Endothelial cell of umbilical vein (primary cell): ENCODE data around the gene FGFR3. TPM values are rescaled to one million over a fixed set of nuclear protein-coding genes. Genes with fewer than 3 reads are reported as not detected.

Experiments used
- BruUV-seq: library from RNA; stranded (reverse); fragments of 400-500 nt; replicated peaks from 2 replicates; lab custom pipeline; 2021; lab: Mats Ljungman, UMichigan
- CTCF ChIA-PET: fragments of 300-600, 350-600 bp; sonication (Branson Sonifier 250); formaldehyde crosslinking; loops from one replicate; lab custom pipeline; 2021; ENCODE audit warnings: antibody characterized with exemption, inconsistent platforms; lab: Charles Lee
- POLR2A ChIA-PET: fragments of 300-600, 350-600 bp; sonication (Branson Sonifier 250); formaldehyde crosslinking; loops from one replicate; lab custom pipeline; 2021; ENCODE audit warnings: antibody characterized with exemption, inconsistent platforms; lab: Charles Lee
- DNase-seq: peaks from one replicate; pipeline ENCODE4 v3.0.0-alpha.2; 2011; ENCODE audit warnings: low read depth, low spot score
- FAIRE-seq: peaks from 2 replicates; lab custom pipeline; 2011; peaks lifted over from hg19 to GRCh38; lab: Jason Lieb, UNC
- H2AFZ ChIP-seq: 2 replicates; pipeline ENCODE4 v1.6.0; 2012; ENCODE audit warnings: low read depth, low read length, control low read depth, inconsistent platforms
- H3K27ac ChIP-seq: 2 replicates; pipeline ENCODE4 v1.5.1; 2011; ENCODE audit warnings: low read depth, mild to moderate bottlenecking, control low read depth, low read length, moderate library complexity; ENCODE audit not compliant: insufficient read depth
- H3K27me3 ChIP-seq, 2 experiments: 2 replicates each; pipeline versions ENCODE4 v1.6.0 to v1.6.1; 2011; ENCODE audit warnings: low read length in 2 of 2, mixed read lengths in 1 of 2; ENCODE audit not compliant: control insufficient read depth in 2 of 2, insufficient read depth in 2 of 2
- H3K36me3 ChIP-seq, 2 experiments: 2 replicates in 1 of 2; 3 replicates in 1 of 2; pipeline ENCODE4 v1.5.1; 2011; ENCODE audit warnings: low read length in 2 of 2, mild to moderate bottlenecking in 1 of 2, moderate library complexity in 1 of 2; ENCODE audit not compliant: control insufficient read depth in 2 of 2, insufficient read depth in 2 of 2; ENCODE audit errors: extremely low read depth in 1 of 2
- H3K4me1 ChIP-seq: 3 replicates; pipeline ENCODE4 v1.5.1; 2011; ENCODE audit warnings: mild to moderate bottlenecking, low read length; ENCODE audit not compliant: control insufficient read depth, insufficient read depth; ENCODE audit errors: extremely low read depth
- H3K4me2 ChIP-seq: 2 replicates; pipeline ENCODE4 v1.6.1; 2011; ENCODE audit warnings: low read length, control low read depth, mixed read lengths; ENCODE audit not compliant: insufficient read depth
- H3K4me3 ChIP-seq, 3 experiments: fragments of 200-600 bp in 1 of 3; sonication (generic), shearing (Covaris generic) in 1 of 3; replicated peaks in 1 of 3; 2 replicates each; pipeline ENCODE4 v1.5.1; 2011 to 2016; ENCODE audit warnings: control low read depth in 3 of 3, low read length in 3 of 3, mild to moderate bottlenecking in 2 of 3, inconsistent platforms in 1 of 3, low read depth in 1 of 3, moderate library complexity in 1 of 3; ENCODE audit not compliant: insufficient read depth in 1 of 3
- H3K79me2 ChIP-seq: 2 replicates; pipeline ENCODE4 v1.6.0; 2012; ENCODE audit warnings: low read length, inconsistent platforms; ENCODE audit not compliant: control insufficient read depth, insufficient read depth
- H3K9ac ChIP-seq: replicated peaks from 2 replicates; pipeline ENCODE3; 2011; ENCODE audit warnings: low read length, control low read depth; ENCODE audit not compliant: insufficient read depth; ENCODE audit errors: extremely low read depth
- H3K9me1 ChIP-seq: replicated peaks from 3 replicates; pipeline ENCODE4 v1.6.0; 2011; ENCODE audit warnings: mild to moderate bottlenecking, low read length; ENCODE audit not compliant: control insufficient read depth, insufficient read depth; ENCODE audit errors: extremely low read depth
- H3K9me3 ChIP-seq: replicated peaks from 2 replicates; pipeline ENCODE4 v1.5.1; 2012; ENCODE audit warnings: low read length, inconsistent platforms; ENCODE audit not compliant: control insufficient read depth, insufficient read depth
- H4K20me1 ChIP-seq: replicated peaks from 2 replicates; pipeline ENCODE3; 2011; ENCODE audit warnings: mild to moderate bottlenecking, low read length; ENCODE audit not compliant: control insufficient read depth, insufficient read depth; ENCODE audit errors: extremely low read depth
- CTCF ChIP-seq, 2 donors: IDR thresholded peaks; 1 replicate in 1 of 2; 2 replicates in 1 of 2; pipeline ENCODE4 v1.5.1; 2011; ENCODE audit warnings: low read length in 2 of 2, mild to moderate bottlenecking in 2 of 2, moderate library complexity in 2 of 2, control low read depth in 1 of 2, inconsistent platforms in 1 of 2, low read depth in 1 of 2; ENCODE audit not compliant: insufficient read depth in 1 of 2; ENCODE audit errors: extremely low read depth in 1 of 2
- EZH2 ChIP-seq: IDR thresholded peaks from 2 replicates; pipeline ENCODE4 v1.6.1; 2012; ENCODE audit warnings: borderline replicate concordance, low read depth, mild to moderate bottlenecking, moderate library complexity, low read length, inconsistent platforms; ENCODE audit not compliant: severe bottlenecking
- FOS ChIP-seq: IDR thresholded peaks from 2 replicates; pipeline ENCODE4 v1.6.1; 2011; ENCODE audit warnings: mild to moderate bottlenecking, low read length, moderate library complexity, borderline replicate concordance; ENCODE audit not compliant: insufficient read depth
- GATA2 ChIP-seq: IDR thresholded peaks from 2 replicates; pipeline ENCODE4 v1.7.0; 2011; ENCODE audit warnings: low read depth, mild to moderate bottlenecking, moderate library complexity, mixed read lengths, low read length; ENCODE audit not compliant: insufficient read length, insufficient read depth
- JUN ChIP-seq: IDR thresholded peaks from 2 replicates; pipeline ENCODE4 v1.6.1; 2011; ENCODE audit warnings: borderline replicate concordance, low read depth; ENCODE audit not compliant: insufficient read length, insufficient read depth
- MYC ChIP-seq: IDR thresholded peaks from one replicate; pipeline ENCODE4 v1.6.1; 2011; ENCODE audit warnings: mild to moderate bottlenecking, low read depth, low read length
- POLR2A ChIP-seq: IDR thresholded peaks from 2 replicates; pipeline ENCODE4 v1.6.1; 2012; ENCODE audit warnings: low read depth, mild to moderate bottlenecking, control low read depth, low read length
- POLR2AphosphoS5 ChIP-seq: IDR thresholded peaks from 2 replicates; pipeline ENCODE4 v1.6.1; 2012; ENCODE audit warnings: low read depth, mild to moderate bottlenecking, control low read depth, low read length, moderate library complexity; ENCODE audit not compliant: insufficient read depth
- dilution Hi-C: fragments of 300-500 bp; cut with MboI; formaldehyde crosslinking; loops from one replicate; pipeline ENCODE4 v1.15.0; 2019; ENCODE audit warnings: low sequenced_read_pairs; ENCODE audit not compliant: extremely low pct_ligation_motif_present
- intact Hi-C: fragments of 100-400 bp; cut with micrococcal nuclease; formaldehyde crosslinking; loops from one replicate; pipeline ENCODE4 v1.10.0; 2022
- polyA plus RNA-seq, 4 experiments: library from polyadenylated mRNA; depleted of rRNA in 3 of 4; stranded (reverse) in 3 of 4; unstranded in 1 of 4; fragments of >200 nt; gene quantifications; 2 replicates each; pipeline versions ENCODE4 v1.2.1 to v1.2.3, GENCODE V29; 2011 to 2012; ENCODE audit warnings: missing spikeins in 1 of 4
- total RNA-seq: library from RNA; stranded (reverse); gene quantifications from 2 replicates; pipeline ENCODE4 v1.2.3, GENCODE V29; 2021
- TF ChIP-seq, protein P1 (sequence below): IDR thresholded peaks from 2 replicates; pipeline ENCODE4 v1.6.1; 2011; ENCODE audit not compliant: insufficient read depth, insufficient read length

The FGFR3 gene
- total and polyA plus RNA-seq, 2 donors (not counting 3 experiments of a cell fraction or from before 2014, with no cell fraction given) = 0.73 to 1.2 TPM

GRCh38 chr4:1763070-1763549 lies 30.0 kb upstream of the FGFR3 start:
- no peaks in the 10 kb centered on the region for H3K9me3 ChIP-seq
- CTCF ChIA-PET = interaction anchor here (0.6 to 0.7 kb wide), 3 partner anchors 20 to 46 kb away, joined by 3 read pairs; no protein-coding TSS in a partner anchor
- no peaks in the 10 kb centered on the region for H3K79me2 ChIP-seq
- peaks cover 9% of the 10 kb centered on the region for H3K4me1 ChIP-seq
- no peak overlapping the region for H3K4me2 ChIP-seq
- intact Hi-C loops (no loop called here), dilution Hi-C loops (no loop called here)
- no TSS peak for BruUV-seq
- DNase-seq (no peak), FAIRE-seq (no peak)
- TF ChIP-seq CTCF (IDR thresholded peaks at IDR 0.05; ENCODE audit: extremely low read depth in 1 of 2, insufficient read depth in 1 of 2, low read depth in 1 of 2, low read length in 2 of 2) (no peak), GATA2 (no peak), POLR2A (no peak), EZH2 (no peak), POLR2AphosphoS5 (no peak), FOS (no peak), MYC (no peak), JUN (no peak)
- TF ChIP-seq, protein P1, sequence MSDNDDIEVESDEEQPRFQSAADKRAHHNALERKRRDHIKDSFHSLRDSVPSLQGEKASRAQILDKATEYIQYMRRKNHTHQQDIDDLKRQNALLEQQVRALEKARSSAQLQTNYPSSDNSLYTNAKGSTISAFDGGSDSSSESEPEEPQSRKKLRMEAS = no peak
- no peak overlapping the region for H3K9ac ChIP-seq
- POLR2A ChIA-PET = no interaction called here
- H3K36me3 ChIP-seq = no peaks in the 10 kb centered on the region
- H4K20me1 ChIP-seq = no peaks in the 10 kb centered on the region
- H2AFZ ChIP-seq = peak overlapping the region; percentile 40
- H3K4me3 ChIP-seq = no peak overlapping the region
- no peaks in the 10 kb centered on the region for H3K27me3 ChIP-seq
- H3K27ac ChIP-seq = no peak overlapping the region
- H3K9me1 ChIP-seq = no peaks in the 10 kb centered on the region
